HG03469 (cell line): ENCODE data around the gene CLIP2.
"Not testable (repeated sequence)": the region's sequence is repeated elsewhere in the genome, so short reads cannot be mapped to it uniquely, and the experiment has no call there.

Experiments
- ATAC-seq: cut with Tn5 transposase; IDR thresholded peaks from one replicate; pipeline ENCODE4 v1.9.1; 2021; ENCODE audit warnings: mild to moderate bottlenecking, moderate library complexity, moderate number of reproducible peaks; ENCODE audit not compliant: unreplicated experiment

CLIP2 gene

DNA sequence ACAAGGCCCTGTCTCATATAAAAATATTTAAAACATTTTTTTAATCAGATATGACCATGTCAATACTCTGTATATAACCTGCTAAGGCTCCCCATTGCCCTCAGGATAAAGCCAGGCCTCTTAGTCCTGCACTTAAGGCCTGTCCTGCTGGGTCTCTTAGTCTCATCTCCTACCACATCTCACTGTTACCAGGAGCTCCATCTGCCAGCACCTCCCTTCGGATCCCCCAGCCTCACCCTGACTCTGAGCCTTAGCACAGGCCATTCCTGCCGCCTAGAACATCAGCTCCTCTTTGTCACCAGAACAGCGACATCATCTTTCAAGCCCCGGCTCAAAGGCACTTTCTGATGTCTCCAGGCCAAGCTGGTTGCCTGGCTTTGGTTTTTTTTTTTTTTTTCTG is 138.8 kb downstream of the CLIP2 start:
- ATAC-seq = no peak

DNA sequence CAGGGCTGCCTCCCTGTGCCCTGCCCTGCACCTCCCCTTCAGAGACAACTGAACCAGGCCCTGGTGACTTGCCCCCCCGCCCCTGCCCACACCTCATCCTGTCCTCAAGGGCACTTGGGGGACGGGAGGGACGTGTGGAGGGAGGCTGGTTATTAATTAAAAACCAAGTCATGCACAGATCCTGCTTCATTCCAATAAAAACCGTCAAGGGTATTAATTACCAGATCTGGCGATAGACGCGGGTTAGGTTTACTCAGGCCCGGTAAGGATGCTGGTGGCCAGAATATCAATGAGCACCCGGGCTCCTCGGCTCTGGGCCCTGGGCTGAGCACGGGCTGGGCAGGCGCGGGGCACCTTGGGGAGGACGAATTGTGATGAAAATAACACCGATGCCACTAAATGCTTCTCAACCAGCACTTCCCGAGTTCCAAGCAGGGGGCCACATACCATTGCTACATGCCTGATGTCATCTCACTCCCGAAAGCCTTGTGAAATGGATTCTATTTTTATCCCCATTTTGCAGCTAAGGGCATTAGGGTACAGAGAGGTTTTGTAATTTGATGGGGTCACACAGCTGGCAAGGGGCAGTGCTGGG is 140.0 kb downstream of the CLIP2 start:
- no peak for ATAC-seq

DNA sequence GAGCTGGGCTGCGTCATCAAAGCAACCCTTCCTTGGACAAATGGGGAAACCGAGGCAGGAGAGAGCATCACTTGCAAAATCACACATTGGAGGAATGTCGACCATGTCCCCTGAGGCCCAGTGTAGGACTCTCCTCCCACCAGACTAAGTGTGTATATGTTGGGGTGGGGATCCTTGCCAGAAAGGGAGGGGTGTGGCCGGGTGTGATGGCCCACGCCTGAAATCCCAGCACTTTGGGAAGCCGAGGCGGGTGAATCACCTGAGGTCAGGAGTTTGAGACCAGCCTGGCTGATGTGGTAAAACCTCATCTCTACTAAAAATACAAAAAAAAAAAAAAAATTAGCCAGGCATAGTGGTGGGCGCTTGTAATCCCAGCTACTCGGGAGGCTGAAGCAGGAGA is 141.2 kb downstream of the CLIP2 start:
- not testable (repeated sequence) for ATAC-seq

DNA sequence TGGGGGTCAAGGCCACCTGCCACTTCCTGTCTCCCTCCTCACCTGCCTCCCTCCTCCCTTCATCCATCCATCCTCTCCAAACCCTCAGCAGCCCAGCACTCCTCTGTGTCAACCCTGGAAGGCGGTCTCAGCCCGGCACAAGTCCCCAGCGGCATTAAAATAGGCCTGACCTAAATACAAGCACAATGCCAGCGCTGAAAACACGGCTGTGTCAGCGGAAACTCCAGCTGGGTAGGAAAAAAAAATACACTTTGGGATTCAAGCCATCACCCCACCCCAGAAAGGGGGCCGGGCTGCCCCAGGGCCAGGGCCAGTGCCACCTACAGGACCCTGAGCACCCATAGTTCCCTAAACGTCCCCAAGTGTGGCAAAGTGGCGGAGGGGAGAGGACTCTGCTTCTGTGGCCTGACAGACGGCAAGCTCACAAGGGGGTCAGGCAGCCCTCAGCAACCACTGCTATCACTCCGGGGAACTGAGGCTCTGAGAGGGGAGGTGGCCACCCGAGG is 141.8 kb downstream of the CLIP2 start:
- no peak for ATAC-seq

DNA sequence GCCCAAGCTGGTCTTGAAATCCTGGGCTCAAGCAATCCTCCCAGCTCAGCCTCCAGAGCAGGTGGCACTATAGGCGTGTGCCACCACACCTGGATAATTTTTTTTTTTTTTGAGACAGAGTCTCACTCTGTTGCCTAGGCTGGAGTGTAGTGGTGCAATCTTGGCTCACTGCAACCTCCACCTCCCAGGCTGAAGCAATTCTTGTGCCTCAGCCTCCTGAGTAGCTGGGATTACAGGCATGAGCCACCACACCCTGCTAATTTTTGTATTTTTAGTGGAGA is 148.0 kb downstream of the CLIP2 start:
- ATAC-seq = not testable (repeated sequence)

DNA sequence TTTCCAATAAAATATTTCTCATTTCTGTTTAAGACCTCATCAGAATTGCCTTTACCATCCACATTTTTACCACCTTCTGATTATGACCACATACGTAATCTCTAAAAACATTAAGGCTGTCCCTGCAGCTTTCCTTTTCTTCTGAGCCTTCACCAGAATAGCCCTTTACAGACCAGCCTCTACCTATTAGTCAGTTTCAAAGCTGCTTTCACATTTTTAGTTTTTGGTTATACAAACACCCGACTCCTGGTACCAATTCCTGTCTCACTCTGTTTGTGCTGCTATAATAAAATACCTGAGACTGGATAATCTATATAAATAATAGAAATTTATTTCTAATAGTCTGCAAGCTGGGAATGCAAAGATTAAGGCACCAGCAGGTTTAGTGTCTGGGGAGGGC is 149.1 kb downstream of the CLIP2 start:
- no peak for ATAC-seq

DNA sequence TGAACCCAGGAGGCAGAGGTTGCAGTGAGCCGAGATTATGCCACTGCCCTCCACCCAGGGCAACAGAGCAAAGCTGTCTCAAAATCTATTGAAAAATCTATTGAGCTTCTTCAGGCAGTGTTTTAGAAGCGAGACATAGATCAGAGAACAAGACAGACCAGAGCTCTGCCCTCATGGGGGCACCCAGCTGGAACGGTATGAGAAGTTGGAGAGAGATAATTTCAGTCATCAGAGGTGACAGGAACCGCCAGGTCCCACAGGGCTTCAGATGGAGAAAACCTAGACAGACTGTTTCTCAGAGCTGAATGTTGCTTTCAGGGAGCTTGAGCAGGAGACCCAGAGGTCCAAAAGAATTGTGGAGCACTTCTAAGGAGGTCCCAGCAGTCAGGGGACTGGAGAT is 150.3 kb downstream of the CLIP2 start:
- no peak for ATAC-seq

DNA sequence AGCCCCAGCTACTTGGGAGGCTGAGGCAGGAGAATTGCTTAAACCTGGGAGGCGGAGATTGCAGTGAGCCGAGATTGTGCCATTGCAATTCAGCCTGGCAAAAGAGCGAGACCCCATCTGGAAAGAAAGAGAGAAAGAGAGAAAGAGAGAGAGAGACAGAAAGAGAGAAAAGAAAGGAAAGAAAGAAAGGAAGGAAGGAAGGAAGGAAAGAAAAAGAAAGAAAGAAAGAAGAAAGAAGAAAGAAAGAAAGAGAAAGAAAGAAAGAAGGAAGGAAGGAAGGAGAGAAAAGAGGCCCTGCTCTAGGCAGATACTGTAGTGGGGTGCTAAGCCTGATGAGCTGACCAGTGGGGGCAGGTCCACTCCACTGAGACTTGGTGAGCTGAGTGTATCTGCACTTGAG is 150.9 kb downstream of the CLIP2 start:
- ATAC-seq = not testable (repeated sequence)

DNA sequence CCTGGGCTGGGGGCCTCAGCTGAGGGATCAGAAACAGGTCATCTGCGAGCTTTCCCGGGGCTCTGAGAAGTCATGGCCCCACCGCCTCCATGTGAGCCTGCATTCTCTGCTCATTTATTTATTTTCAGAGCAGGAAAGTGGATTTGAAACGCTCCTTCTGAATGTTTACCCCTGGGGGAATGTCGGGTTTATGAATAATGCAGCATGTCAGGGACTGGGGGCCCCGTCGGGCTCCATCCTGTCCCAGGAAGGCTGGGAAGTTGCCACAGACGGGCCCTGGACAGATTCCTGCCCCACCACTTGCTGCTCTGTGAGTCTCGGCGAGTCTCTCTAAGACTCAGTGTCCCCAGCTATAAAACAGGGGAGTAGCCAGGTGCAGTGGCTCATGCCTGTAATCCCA is 152.6 kb downstream of the CLIP2 start:
- no peak for ATAC-seq

DNA sequence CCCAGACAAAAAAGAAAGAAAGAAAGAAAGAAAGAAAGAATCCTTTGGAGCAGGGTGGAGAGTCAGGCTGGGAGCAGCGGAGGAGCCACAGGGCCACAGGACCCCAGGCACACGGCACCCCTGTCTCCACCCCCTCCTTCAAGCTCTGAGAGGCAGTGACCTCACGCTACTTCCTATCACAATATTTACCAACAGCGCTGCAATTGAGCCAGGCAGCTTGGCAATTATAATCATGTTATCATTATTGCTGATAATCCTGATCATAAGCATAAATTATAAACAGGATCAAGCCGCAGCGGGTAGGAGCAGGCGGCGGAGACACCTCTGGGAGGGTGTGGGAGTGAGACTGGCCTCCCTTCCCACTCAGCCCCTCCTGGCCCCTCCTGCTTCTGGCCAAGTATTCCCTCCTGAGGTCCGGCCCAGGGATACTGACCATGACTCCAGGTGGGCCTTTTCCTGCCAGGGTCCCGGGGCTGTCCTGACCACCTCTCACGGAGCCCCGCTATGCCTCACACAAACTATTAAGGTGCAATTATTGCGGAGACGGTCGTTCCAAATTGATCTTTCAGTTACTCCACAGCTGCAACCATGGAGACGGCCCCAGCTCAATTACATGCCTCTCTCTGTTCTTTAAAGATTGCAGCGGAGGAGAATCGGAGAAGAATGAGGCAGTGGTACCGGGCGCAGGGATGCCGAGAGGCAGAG is 154.5 kb downstream of the CLIP2 start:
- ATAC-seq = no peak

DNA sequence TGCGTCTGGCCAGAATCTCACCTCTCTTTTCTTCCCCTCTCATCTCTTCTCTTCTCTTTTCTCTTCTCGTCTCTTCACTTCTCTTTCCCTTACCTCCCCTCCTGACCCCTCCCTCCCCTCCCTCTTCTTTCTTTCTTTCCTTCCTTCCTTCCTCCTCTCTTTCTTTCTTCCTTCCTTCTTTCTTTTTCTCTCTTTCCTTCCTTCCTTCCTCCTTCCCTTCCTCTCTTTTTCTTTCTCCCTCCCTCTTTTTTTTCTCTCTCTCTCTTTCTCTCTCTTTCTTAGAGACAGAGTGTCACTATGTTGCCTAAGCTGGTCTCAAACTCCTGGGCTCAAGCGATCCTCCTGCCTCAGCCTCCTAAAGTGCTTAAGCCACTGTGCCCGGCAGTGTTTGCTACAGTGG is 159.9 kb downstream of the CLIP2 start:
- no peak for ATAC-seq

DNA sequence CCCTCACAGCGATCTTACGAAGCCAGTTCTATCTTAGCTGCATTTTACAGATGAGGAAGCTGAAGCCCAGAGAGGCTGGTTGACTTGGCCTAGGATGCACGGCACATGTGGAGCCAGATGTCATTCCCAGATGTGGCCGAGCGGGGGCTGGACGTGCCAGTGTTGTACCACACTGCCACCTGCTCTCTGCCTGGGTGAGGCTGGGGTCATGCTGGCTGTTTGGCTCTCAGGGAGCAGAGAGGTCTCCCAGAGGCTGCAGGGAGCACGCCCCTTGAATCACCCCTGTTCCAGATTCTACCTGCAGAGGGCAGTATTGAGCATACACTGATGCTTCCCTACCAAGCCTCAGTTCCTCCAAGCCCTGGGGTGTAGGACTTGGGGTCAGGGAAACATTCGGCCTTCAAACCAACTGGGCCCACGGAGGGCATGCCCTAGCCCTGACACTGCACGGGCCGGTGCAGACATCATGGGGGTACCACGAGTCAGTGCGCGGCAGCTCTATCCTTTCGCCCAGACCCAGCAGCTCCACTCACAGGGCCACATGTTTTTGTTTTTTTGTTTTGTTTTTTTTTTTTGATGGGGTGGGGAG is 160.7 kb downstream of the CLIP2 start:
- ATAC-seq = no peak

DNA sequence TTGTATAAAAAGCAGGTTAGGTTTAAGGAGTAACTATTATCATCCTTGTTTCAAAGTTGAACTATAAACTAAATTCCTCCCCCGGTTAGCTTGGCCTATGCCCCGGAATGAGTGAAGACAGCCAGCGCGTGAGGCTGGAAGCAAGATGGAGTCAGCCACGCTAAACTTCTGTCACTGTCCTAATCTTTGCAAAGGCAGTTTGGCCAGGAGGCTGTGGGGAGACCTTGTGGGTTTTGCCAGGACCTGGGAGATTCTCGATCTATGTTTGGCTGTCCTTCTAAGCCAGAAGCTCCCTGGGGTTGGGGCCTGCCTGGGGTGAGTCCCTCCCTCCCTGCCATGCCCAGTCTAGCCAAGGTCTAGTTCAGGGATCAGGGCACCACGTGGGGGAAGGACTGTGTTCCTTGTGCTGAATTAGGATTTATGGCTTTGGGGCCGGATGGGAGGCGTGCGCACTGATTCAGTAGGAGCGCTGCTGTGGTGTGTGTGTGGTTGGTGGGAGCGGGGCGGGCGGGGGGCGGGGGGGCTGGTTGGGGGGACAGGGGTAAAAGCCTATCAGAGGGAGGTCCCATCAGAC is 163.6 kb downstream of the CLIP2 start:
- ATAC-seq = no peak

DNA sequence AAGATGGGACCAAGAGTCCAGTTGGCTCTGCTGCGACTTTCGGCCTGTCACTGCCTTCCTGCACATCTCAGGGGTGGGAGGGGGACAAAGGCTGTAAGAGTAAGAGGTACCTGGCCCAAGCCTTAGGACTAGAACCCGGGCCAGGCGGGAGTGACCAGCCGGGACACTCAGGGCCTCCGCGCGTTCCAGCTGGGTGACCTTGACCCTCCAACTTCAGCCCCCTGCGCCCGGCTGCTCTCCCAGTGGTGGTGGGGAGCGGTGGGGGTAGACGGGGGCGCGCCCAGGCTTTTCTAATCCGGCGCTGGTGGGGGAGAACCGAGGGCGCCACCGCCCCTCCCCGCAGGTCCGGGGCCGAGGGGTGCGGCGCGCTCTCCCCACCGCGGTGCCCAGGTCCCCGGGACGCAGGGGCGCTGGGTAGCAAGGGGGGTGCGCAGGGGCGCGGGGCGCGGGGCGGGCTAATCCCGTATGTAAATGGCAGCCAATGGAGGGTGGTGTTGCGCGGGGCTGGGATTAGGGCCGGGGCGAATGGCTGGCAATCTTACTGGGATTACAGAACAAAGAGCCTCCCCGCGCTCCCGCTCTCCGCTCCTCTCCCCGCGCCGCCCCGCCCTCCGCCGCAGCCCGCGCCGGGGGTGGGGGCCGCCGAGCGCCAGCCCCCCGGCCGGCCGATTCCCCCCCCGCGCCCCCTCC is 164.3 kb downstream of the CLIP2 start, which contains the start of gene GTF2IRD1:
GTF2IRD1 (plus strand) TSS at position 585 of the 690 bp plus-strand sequence. CDS start 54,175 bp downstream, outside the sequence.
- no peak for ATAC-seq

DNA sequence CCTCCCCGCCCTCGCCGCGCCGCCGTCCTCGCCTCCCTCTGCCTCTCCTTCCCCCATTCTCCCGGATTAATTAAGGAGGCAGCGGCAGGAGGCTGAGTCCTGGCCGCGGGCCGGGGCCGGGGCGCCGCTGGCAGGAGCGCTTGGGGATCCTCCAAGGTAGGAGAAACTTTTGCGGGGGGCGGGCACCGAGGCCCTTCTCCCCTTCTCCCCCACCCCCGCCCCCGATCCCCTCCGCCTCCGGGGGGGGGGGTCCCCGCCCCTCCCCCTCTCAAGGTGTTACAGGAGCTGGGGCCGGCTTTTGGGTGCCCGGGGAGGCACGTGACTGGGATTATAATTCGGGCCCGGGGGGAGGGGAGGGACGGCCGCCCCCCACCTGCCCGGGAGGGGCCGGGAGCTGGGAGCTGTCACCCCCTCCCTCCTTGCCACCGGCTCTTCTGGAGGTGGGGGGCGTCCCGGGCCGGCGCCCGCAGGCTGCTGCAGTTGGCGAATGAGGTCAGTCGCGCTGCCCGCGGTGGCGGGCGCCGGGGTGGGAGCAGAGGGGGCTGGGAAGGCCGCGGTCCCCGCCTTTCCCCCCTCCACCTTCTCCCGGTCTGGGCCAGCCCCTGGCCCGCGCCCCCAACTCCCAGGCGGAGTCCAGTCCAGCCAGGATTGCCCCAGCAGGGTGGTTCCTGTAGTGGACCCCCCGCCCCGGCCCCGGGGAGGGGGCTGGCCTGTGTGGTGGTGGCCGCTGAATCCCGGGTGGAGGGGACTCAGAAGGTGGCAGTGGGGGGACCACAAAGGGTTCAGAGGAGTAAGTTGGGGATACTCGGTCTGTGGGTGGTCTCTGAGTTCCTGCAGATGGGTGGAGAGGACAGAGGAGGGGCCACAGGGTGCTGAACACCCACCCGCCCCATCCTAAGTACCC is 165.1 kb downstream of the CLIP2 start:
- no peak for ATAC-seq

DNA sequence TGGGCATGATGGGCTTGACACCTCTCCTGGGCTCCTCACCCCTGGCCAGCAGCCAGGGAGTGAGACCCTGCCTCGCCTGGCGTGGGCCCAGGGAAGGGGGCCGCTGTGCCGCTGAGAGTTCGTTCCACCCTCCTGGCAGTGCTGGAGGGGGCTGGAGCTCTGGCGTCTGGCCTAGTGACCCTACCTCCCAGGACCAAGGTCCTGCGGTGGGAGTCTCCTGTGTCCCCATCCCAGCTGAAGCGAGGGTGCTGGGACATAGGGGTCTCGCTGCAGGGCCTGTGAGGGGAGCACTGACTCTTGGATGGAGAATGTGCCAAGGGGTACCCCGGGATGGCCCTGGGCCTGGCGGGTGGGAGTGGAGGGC is 165.7 kb downstream of the CLIP2 start:
- ATAC-seq = no peak

DNA sequence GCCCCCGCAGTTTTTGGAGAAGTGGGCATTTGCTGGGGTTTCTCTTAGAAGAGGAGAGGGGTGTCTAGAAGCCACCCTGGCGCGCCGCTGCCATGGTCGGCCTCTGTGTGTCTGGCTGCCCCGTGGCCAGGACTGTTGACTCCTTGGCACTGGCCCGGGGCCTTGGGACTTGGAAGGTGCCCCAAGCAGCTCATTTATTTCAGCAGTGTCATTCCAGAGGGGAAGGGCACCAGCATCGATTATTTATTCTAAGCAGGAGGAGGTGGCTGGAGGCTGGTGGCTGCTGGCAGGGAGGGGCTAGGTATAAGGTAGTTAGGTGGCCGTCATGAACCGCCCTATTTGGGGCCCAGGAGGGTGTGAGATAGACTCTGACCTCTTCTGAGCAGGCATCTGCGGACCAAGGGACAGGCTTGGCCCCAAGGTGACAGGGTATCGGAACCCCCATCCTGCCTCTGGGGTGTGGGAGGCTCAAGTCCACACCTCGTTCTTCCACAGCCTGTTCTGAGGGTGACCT is 166.1 kb downstream of the CLIP2 start:
- no peak for ATAC-seq
